BJ (cell line): ENCODE results near the gene ZFP36L2. TPM values are rescaled to one million over a fixed set of nuclear protein-coding genes. Genes with fewer than 3 reads are reported as not detected.

ENCODE experiments used
- CTCF ChIA-PET: fragments of 350-600 bp; formaldehyde crosslinking; extraction: SDS; loops from one replicate; lab custom pipeline; 2021; ENCODE audit warnings: antibody characterized with exemption, inconsistent platforms; lab: Yijun Ruan, JAX
- POLR2A ChIA-PET: fragments of 300-600 bp; sonication (Branson Sonifier 250); formaldehyde crosslinking; extraction: SDS; loops from one replicate; lab custom pipeline; 2021; ENCODE audit warnings: antibody characterized with exemption; lab: Charles Lee
- DNase-seq: peaks from one replicate; pipeline ENCODE4 v3.0.0-alpha.2; 2011; ENCODE audit warnings: low read depth
- H3K27me3 ChIP-seq: 2 replicates; pipeline ENCODE4 v1.6.0; 2011; ENCODE audit warnings: low read length; ENCODE audit not compliant: control insufficient read depth, insufficient read depth
- H3K36me3 ChIP-seq: 2 replicates; pipeline ENCODE4 v1.5.1; 2011; ENCODE audit warnings: low read length; ENCODE audit not compliant: control insufficient read depth, insufficient read depth
- H3K4me3 ChIP-seq: 2 replicates; pipeline ENCODE4 v1.5.1; 2011; ENCODE audit warnings: low read depth, mild to moderate bottlenecking, control low read depth, low read length
- CTCF ChIP-seq: IDR thresholded peaks from 2 replicates; pipeline ENCODE4 v1.5.1; 2011; ENCODE audit warnings: low read depth, mild to moderate bottlenecking, control low read depth, inconsistent platforms, low read length, moderate library complexity; ENCODE audit not compliant: insufficient read depth
- polyA plus RNA-seq: library from polyadenylated mRNA; depleted of rRNA; stranded (reverse); fragments of >200 nt; gene quantifications from 2 replicates; pipeline ENCODE4 v1.2.3, GENCODE V29; 2011

Gene ZFP36L2
- polyA plus RNA-seq, 1 experiment = 4.0 TPM

GRCh38 chr2:43186679-43187374 is 39.6 kb downstream of the ZFP36L2 start:
- CTCF ChIA-PET = no interaction called here
- POLR2A ChIA-PET = no interaction called here
- H3K27me3 ChIP-seq = no peaks in the 10 kb centered on the region
- H3K36me3 ChIP-seq = no peaks in the 10 kb centered on the region
- TF ChIP-seq CTCF = no peak
- no peak overlapping the region for H3K4me3 ChIP-seq
- DNase-seq = no peak

- DNase-seq = no peak
- ChIA-PET POLR2A (no interaction called here), CTCF (no interaction called here)
- H3K4me3 ChIP-seq = no peak overlapping the region
- H3K27me3 ChIP-seq = no peaks in the 10 kb centered on the region
- no peaks in the 10 kb centered on the region for H3K36me3 ChIP-seq
- TF ChIP-seq CTCF = no peak
Observed at GRCh38 chr2:43186321-43186678, 40.1 kb downstream of the ZFP36L2 start.

- no peak overlapping the region for H3K4me3 ChIP-seq
- ChIA-PET CTCF (interaction anchor here (0.5 to 0.6 kb wide), 2 partner anchors 18 kb away, joined by 3 read pairs; no protein-coding TSS in a partner anchor), POLR2A (no interaction called here)
- no peaks in the 10 kb centered on the region for H3K36me3 ChIP-seq
- TF ChIP-seq CTCF = no peak
- H3K27me3 ChIP-seq = no peaks in the 10 kb centered on the region
- no peak for DNase-seq
Observed at GRCh38 chr2:43185146-43185545, 41.3 kb downstream of the ZFP36L2 start.

GRCh38 chr2:43184339-43184895 is 42.0 kb downstream of the ZFP36L2 start:
- no peaks in the 10 kb centered on the region for H3K36me3 ChIP-seq
- H3K27me3 ChIP-seq = no peaks in the 10 kb centered on the region
- ChIA-PET CTCF (interaction anchor here (0.5 kb wide), 1 partner anchor 19 kb away, joined by 3 read pairs; no protein-coding TSS in a partner anchor), POLR2A (no interaction called here)
- no peak overlapping the region for H3K4me3 ChIP-seq
- DNase-seq = no peak
- TF ChIP-seq CTCF = no peak

- no peak for DNase-seq
- Histone ChIP-seq H3K36me3 (no peaks in the 10 kb centered on the region), H3K4me3 (no peak overlapping the region), H3K27me3 (no peaks in the 10 kb centered on the region)
- CTCF ChIA-PET = no interaction called here
- TF ChIP-seq CTCF = no peak
- POLR2A ChIA-PET = no interaction called here
Observed at GRCh38 chr2:43183743-43184142, 42.7 kb downstream of the ZFP36L2 start.
